Panc1 (cell line): ENCODE measurements around the gene ERGIC1.

Experiments used
- POLR2AphosphoS5 ChIP-seq: IDR thresholded peaks from 2 replicates; pipeline ENCODE4 v1.6.1; 2012; ENCODE audit warnings: mild to moderate bottlenecking, low read depth, low read length, moderate library complexity
- SIN3A ChIP-seq: IDR thresholded peaks from 2 replicates; pipeline ENCODE4 v1.6.1; 2012; ENCODE audit warnings: low read depth, mild to moderate bottlenecking, low read length, moderate library complexity, borderline replicate concordance; ENCODE audit not compliant: insufficient read depth
- TCF7L2 ChIP-seq: IDR thresholded peaks from 2 replicates; pipeline ENCODE4 v1.6.1; 2011; ENCODE audit warnings: mild to moderate bottlenecking, low read depth, low read length, inconsistent platforms
- TF ChIP-seq, protein P1 (sequence below): fragments of 450-650 bp; IDR thresholded peaks from 2 replicates; pipeline ENCODE4 v1.5.1; 2017; ENCODE audit warnings: mild to moderate bottlenecking
- TF ChIP-seq, protein P2 (sequence below), 2 experiments: IDR thresholded peaks; 2 replicates each; pipeline ENCODE4 v1.6.1; 2011 to 2012; ENCODE audit warnings: low read depth in 2 of 2, control low read depth in 1 of 2, low read length in 1 of 2, mild to moderate bottlenecking in 1 of 2, moderate library complexity in 1 of 2; ENCODE audit not compliant: insufficient read depth in 1 of 2

- TF ChIP-seq, protein P1, sequence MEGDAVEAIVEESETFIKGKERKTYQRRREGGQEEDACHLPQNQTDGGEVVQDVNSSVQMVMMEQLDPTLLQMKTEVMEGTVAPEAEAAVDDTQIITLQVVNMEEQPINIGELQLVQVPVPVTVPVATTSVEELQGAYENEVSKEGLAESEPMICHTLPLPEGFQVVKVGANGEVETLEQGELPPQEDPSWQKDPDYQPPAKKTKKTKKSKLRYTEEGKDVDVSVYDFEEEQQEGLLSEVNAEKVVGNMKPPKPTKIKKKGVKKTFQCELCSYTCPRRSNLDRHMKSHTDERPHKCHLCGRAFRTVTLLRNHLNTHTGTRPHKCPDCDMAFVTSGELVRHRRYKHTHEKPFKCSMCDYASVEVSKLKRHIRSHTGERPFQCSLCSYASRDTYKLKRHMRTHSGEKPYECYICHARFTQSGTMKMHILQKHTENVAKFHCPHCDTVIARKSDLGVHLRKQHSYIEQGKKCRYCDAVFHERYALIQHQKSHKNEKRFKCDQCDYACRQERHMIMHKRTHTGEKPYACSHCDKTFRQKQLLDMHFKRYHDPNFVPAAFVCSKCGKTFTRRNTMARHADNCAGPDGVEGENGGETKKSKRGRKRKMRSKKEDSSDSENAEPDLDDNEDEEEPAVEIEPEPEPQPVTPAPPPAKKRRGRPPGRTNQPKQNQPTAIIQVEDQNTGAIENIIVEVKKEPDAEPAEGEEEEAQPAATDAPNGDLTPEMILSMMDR = no peak
- TF ChIP-seq, protein P2, sequence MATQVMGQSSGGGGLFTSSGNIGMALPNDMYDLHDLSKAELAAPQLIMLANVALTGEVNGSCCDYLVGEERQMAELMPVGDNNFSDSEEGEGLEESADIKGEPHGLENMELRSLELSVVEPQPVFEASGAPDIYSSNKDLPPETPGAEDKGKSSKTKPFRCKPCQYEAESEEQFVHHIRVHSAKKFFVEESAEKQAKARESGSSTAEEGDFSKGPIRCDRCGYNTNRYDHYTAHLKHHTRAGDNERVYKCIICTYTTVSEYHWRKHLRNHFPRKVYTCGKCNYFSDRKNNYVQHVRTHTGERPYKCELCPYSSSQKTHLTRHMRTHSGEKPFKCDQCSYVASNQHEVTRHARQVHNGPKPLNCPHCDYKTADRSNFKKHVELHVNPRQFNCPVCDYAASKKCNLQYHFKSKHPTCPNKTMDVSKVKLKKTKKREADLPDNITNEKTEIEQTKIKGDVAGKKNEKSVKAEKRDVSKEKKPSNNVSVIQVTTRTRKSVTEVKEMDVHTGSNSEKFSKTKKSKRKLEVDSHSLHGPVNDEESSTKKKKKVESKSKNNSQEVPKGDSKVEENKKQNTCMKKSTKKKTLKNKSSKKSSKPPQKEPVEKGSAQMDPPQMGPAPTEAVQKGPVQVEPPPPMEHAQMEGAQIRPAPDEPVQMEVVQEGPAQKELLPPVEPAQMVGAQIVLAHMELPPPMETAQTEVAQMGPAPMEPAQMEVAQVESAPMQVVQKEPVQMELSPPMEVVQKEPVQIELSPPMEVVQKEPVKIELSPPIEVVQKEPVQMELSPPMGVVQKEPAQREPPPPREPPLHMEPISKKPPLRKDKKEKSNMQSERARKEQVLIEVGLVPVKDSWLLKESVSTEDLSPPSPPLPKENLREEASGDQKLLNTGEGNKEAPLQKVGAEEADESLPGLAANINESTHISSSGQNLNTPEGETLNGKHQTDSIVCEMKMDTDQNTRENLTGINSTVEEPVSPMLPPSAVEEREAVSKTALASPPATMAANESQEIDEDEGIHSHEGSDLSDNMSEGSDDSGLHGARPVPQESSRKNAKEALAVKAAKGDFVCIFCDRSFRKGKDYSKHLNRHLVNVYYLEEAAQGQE (IDR thresholded peaks at IDR 0.05; ENCODE audit: insufficient read depth in 1 of 2, low read depth in 2 of 2, low read length in 1 of 2) = no peak
- TF ChIP-seq POLR2AphosphoS5 (no peak), SIN3A (no peak), TCF7L2 (no peak)
Measured at GRCh38 chr5:172791726-172792445, 42.2 kb upstream of the ERGIC1 start.
